WTC11 (cell line): Measurements from ENCODE around the gene ABHD16A. TPM values are rescaled to one million over a fixed set of nuclear protein-coding genes. Genes with fewer than 3 reads are reported as not detected.

Experiments used
- ATAC-seq: fragments of 200-7000 bp; cut with Tn5 transposase; 2 replicates; pipeline ENCODE4 v1.10.0; 2021; ENCODE audit warnings: mild to moderate bottlenecking, moderate library complexity
- CTCF ChIA-PET: fragments of 300-600 bp; sonication (Branson Sonifier 250); formaldehyde crosslinking; loops from one replicate; lab custom pipeline; 2021; ENCODE audit warnings: antibody characterized with exemption; lab: Charles Lee
- POLR2A ChIA-PET: fragments of 350-600 bp; sonication (Branson Sonifier 250); formaldehyde crosslinking; loops from one replicate; lab custom pipeline; 2021; ENCODE audit warnings: antibody characterized with exemption; lab: Charles Lee
- DNase-seq: peaks from one replicate; pipeline ENCODE4 v3.0.0; 2021; ENCODE audit warnings: low spot score
- H3K27ac Mint-ChIP-seq: 2 replicates; pipeline ENCODE4 v1.8.0; 2021; ENCODE audit warnings: mixed read lengths
- H3K27me3 Mint-ChIP-seq: 2 replicates; pipeline ENCODE4 v1.8.0; 2021; ENCODE audit warnings: low read depth, mild to moderate bottlenecking, moderate library complexity, mixed read lengths
- H3K36me3 Mint-ChIP-seq: 2 replicates; pipeline ENCODE4 v1.8.0; 2021; ENCODE audit warnings: mixed read lengths
- H3K4me1 Mint-ChIP-seq: 2 replicates; pipeline ENCODE4 v1.8.0; 2022; ENCODE audit warnings: mixed read lengths
- H3K4me3 Mint-ChIP-seq: 2 replicates; pipeline ENCODE4 v1.8.0; 2021; ENCODE audit warnings: mild to moderate bottlenecking, moderate library complexity, mixed read lengths
- H3K9me3 Mint-ChIP-seq: 2 replicates; pipeline ENCODE4 v1.8.0; 2021; ENCODE audit warnings: mixed read lengths
- ELF4 ChIP-seq: sonication (generic); formaldehyde crosslinking; IDR thresholded peaks from 2 replicates; pipeline ENCODE4 v1.8.1; 2022; ENCODE audit warnings: low read depth, mild to moderate bottlenecking, moderate library complexity, missing genetic modification reagents
- MXD4 ChIP-seq: fragments of 250-450 bp; sonication (Bioruptor Pico); IDR thresholded peaks from 2 replicates; pipeline ENCODE4 v1.8.0; 2021; ENCODE audit warnings: mild to moderate bottlenecking, moderate library complexity, borderline replicate concordance
- MYBL2 ChIP-seq: sonication (generic); formaldehyde crosslinking; IDR thresholded peaks from 2 replicates; pipeline ENCODE4 v1.8.1; 2023; ENCODE audit warnings: mild to moderate bottlenecking, moderate library complexity, missing genetic modification reagents
- NR3C1 ChIP-seq: sonication (generic); formaldehyde crosslinking; conservative IDR thresholded peaks from 2 replicates; pipeline ENCODE4 v1.8.1; 2023; ENCODE audit warnings: low read depth, mild to moderate bottlenecking, missing genetic modification reagents
- PRRX2 ChIP-seq: fragments of 250-450 bp; sonication (Bioruptor Pico); IDR thresholded peaks from 2 replicates; pipeline ENCODE4 v1.8.0; 2021; ENCODE audit warnings: mild to moderate bottlenecking
- ZBTB21 ChIP-seq: sonication (generic); formaldehyde crosslinking; IDR thresholded peaks from 2 replicates; pipeline ENCODE4 v1.8.1; 2023; ENCODE audit warnings: mild to moderate bottlenecking, missing genetic modification reagents, borderline replicate concordance
- total RNA-seq: library from RNA; stranded (reverse); gene quantifications from 3 replicates; pipeline ENCODE4 v1.2.3, GENCODE V29; 2021
- TF ChIP-seq, protein P1 (sequence below): sonication (generic); formaldehyde crosslinking; IDR thresholded peaks from 2 replicates; pipeline ENCODE4 v1.8.0; 2022; ENCODE audit warnings: missing genetic modification reagents
- TF ChIP-seq, protein P2 (sequence below): fragments of 200-600 bp; IDR thresholded peaks from 2 replicates; pipeline ENCODE4 v1.8.0; 2022; ENCODE audit warnings: antibody characterized with exemption
- TF ChIP-seq, protein P3 (sequence below): sonication (generic); formaldehyde crosslinking; IDR thresholded peaks from 2 replicates; pipeline ENCODE4 v1.8.1; 2022; ENCODE audit warnings: mild to moderate bottlenecking, missing genetic modification reagents, moderate library complexity, borderline replicate concordance
- TF ChIP-seq, protein P4 (sequence below): fragments of 250-450 bp; sonication (Bioruptor Pico); IDR thresholded peaks from 2 replicates; pipeline ENCODE4 v1.9.0; 2021; ENCODE audit warnings: mild to moderate bottlenecking, borderline replicate concordance
- TF ChIP-seq, protein P5 (sequence below): sonication (generic); formaldehyde crosslinking; IDR thresholded peaks from 2 replicates; pipeline ENCODE4 v1.8.1; 2023; ENCODE audit warnings: mild to moderate bottlenecking, missing genetic modification reagents
- TF ChIP-seq, protein P6 (sequence below): sonication (generic); formaldehyde crosslinking; IDR thresholded peaks from 2 replicates; pipeline ENCODE4 v1.8.1; 2023; ENCODE audit warnings: mild to moderate bottlenecking, missing genetic modification reagents, borderline replicate concordance

The ABHD16A gene
- total RNA-seq, 1 experiment from 2014 or later = 28.6 TPM

DNA sequence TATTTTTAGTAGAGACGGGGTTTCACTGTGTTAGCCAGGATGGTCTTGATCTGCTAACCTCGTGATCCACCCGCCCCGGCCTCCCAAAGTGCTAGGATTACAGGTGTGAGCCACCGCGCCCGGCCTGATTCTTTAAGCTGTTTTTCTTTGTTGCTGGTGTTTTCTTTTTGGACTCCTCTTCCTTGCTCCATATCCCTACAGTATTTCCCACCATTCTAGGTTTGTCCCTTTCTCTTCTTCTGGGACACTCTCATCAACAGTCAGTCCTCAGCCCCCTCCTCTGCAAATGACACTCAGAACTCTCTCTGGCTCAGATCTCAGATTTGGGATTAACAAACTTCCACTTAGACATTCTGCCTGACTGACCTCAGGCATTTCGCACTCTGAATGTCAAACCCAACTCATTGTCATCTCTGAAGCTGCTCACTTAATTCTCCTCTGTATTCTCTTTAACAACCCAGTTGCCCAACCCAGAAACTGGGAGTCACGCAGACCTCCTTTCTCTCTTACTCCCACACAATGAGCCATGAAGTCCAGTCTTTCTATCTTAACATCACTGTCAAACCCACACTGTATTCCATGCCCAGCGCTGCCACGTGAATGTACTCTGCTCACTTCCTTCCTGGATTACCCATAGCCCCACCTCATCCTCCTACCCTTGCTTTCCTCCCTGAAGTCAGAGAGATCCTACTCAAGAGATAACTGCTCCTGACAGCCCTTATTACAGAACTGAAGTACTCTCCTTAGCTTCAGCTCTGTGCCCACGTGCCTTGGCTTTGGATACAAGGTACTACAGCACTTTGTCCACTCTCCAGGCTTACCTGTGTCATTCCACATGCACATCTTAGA is 22.6 kb upstream of the ABHD16A start (continued):
- TF ChIP-seq, protein P1, sequence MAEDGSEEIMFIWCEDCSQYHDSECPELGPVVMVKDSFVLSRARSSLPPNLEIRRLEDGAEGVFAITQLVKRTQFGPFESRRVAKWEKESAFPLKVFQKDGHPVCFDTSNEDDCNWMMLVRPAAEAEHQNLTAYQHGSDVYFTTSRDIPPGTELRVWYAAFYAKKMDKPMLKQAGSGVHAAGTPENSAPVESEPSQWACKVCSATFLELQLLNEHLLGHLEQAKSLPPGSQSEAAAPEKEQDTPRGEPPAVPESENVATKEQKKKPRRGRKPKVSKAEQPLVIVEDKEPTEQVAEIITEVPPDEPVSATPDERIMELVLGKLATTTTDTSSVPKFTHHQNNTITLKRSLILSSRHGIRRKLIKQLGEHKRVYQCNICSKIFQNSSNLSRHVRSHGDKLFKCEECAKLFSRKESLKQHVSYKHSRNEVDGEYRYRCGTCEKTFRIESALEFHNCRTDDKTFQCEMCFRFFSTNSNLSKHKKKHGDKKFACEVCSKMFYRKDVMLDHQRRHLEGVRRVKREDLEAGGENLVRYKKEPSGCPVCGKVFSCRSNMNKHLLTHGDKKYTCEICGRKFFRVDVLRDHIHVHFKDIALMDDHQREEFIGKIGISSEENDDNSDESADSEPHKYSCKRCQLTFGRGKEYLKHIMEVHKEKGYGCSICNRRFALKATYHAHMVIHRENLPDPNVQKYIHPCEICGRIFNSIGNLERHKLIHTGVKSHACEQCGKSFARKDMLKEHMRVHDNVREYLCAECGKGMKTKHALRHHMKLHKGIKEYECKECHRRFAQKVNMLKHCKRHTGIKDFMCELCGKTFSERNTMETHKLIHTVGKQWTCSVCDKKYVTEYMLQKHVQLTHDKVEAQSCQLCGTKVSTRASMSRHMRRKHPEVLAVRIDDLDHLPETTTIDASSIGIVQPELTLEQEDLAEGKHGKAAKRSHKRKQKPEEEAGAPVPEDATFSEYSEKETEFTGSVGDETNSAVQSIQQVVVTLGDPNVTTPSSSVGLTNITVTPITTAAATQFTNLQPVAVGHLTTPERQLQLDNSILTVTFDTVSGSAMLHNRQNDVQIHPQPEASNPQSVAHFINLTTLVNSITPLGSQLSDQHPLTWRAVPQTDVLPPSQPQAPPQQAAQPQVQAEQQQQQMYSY (CRISPR knock-in tag) = no peak
- TF ChIP-seq, protein P2, sequence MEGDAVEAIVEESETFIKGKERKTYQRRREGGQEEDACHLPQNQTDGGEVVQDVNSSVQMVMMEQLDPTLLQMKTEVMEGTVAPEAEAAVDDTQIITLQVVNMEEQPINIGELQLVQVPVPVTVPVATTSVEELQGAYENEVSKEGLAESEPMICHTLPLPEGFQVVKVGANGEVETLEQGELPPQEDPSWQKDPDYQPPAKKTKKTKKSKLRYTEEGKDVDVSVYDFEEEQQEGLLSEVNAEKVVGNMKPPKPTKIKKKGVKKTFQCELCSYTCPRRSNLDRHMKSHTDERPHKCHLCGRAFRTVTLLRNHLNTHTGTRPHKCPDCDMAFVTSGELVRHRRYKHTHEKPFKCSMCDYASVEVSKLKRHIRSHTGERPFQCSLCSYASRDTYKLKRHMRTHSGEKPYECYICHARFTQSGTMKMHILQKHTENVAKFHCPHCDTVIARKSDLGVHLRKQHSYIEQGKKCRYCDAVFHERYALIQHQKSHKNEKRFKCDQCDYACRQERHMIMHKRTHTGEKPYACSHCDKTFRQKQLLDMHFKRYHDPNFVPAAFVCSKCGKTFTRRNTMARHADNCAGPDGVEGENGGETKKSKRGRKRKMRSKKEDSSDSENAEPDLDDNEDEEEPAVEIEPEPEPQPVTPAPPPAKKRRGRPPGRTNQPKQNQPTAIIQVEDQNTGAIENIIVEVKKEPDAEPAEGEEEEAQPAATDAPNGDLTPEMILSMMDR = no peak
- TF ChIP-seq PRRX2 (CRISPR knock-in tag) (no peak), ELF4 (no peak), ZBTB21 (no peak), NR3C1 (CRISPR knock-in tag) (no peak)
- TF ChIP-seq, all 79 proteins: peak for 0

DNA sequence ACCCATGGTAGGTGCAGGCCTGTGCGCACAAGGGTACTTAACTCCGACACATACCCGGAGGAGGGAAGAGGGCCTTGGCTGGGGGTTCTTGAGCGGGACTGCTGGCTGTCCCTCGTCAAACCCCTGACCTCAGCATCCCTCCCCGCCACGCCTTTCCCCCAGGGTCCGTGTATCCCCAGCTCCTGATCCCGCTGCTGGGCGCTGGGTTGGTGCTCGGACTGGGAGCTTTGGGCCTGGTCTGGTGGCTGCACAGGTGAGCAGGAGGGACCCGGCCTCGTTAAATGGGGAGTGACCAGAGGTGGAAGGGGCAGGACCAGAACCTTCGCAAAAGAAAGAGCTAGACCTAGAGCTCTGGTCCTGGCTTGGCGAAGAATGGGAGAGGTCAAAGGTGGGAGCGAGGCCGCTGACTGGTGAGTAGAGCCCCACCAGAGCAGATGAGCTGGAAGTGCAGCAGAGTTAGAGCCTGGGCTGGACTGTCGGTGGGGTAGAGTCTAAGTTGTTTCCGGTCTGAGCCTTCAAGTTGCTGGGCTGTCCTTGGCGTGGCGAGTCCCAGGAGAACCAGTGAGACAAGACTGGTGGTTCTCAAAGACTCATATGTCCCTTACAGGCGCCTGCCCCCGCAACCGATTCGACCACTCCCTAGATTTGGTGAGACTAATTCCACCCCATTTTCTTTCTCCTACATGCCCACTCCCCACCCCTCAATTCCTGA is 21.0 kb upstream of the ABHD16A start:
- Mint-ChIP-seq H3K4me1 (peaks cover 7% of the 10 kb centered on the region), H3K4me3 (no peak overlapping the region), H3K9me3 (no peaks in the 10 kb centered on the region), H3K27ac (no peak overlapping the region), H3K36me3 (peaks cover 9% of the 10 kb centered on the region), H3K27me3 (peaks cover 4% of the 10 kb centered on the region; the same call in 1 of the 2 replicates)
- ChIA-PET POLR2A (interaction anchor here (0.7 kb wide), 1 partner anchor 91 kb away, joined by 3 read pairs; no protein-coding TSS in a partner anchor), CTCF (interaction anchor here (0.6 to 3.0 kb wide), 8 partner anchors 10 to 72 kb away, joined by 3 to 16 read pairs (median 4); partner anchors contain the start of genes ABHD16A, CLIC1 and VARS1)
- no peak for DNase-seq
- no peak; the same call in 1 of the 2 replicates for ATAC-seq
- TF ChIP-seq MYBL2 (CRISPR knock-in tag) (no peak), MXD4 (no peak)
- TF ChIP-seq, protein P3, sequence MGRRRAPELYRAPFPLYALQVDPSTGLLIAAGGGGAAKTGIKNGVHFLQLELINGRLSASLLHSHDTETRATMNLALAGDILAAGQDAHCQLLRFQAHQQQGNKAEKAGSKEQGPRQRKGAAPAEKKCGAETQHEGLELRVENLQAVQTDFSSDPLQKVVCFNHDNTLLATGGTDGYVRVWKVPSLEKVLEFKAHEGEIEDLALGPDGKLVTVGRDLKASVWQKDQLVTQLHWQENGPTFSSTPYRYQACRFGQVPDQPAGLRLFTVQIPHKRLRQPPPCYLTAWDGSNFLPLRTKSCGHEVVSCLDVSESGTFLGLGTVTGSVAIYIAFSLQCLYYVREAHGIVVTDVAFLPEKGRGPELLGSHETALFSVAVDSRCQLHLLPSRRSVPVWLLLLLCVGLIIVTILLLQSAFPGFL (CRISPR knock-in tag) = no peak
- TF ChIP-seq, protein P4, sequence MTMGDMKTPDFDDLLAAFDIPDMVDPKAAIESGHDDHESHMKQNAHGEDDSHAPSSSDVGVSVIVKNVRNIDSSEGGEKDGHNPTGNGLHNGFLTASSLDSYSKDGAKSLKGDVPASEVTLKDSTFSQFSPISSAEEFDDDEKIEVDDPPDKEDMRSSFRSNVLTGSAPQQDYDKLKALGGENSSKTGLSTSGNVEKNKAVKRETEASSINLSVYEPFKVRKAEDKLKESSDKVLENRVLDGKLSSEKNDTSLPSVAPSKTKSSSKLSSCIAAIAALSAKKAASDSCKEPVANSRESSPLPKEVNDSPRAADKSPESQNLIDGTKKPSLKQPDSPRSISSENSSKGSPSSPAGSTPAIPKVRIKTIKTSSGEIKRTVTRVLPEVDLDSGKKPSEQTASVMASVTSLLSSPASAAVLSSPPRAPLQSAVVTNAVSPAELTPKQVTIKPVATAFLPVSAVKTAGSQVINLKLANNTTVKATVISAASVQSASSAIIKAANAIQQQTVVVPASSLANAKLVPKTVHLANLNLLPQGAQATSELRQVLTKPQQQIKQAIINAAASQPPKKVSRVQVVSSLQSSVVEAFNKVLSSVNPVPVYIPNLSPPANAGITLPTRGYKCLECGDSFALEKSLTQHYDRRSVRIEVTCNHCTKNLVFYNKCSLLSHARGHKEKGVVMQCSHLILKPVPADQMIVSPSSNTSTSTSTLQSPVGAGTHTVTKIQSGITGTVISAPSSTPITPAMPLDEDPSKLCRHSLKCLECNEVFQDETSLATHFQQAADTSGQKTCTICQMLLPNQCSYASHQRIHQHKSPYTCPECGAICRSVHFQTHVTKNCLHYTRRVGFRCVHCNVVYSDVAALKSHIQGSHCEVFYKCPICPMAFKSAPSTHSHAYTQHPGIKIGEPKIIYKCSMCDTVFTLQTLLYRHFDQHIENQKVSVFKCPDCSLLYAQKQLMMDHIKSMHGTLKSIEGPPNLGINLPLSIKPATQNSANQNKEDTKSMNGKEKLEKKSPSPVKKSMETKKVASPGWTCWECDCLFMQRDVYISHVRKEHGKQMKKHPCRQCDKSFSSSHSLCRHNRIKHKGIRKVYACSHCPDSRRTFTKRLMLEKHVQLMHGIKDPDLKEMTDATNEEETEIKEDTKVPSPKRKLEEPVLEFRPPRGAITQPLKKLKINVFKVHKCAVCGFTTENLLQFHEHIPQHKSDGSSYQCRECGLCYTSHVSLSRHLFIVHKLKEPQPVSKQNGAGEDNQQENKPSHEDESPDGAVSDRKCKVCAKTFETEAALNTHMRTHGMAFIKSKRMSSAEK (CRISPR knock-in tag) = no peak
- TF ChIP-seq, protein P5, sequence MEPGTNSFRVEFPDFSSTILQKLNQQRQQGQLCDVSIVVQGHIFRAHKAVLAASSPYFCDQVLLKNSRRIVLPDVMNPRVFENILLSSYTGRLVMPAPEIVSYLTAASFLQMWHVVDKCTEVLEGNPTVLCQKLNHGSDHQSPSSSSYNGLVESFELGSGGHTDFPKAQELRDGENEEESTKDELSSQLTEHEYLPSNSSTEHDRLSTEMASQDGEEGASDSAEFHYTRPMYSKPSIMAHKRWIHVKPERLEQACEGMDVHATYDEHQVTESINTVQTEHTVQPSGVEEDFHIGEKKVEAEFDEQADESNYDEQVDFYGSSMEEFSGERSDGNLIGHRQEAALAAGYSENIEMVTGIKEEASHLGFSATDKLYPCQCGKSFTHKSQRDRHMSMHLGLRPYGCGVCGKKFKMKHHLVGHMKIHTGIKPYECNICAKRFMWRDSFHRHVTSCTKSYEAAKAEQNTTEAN = no peak
- TF ChIP-seq, protein P6, sequence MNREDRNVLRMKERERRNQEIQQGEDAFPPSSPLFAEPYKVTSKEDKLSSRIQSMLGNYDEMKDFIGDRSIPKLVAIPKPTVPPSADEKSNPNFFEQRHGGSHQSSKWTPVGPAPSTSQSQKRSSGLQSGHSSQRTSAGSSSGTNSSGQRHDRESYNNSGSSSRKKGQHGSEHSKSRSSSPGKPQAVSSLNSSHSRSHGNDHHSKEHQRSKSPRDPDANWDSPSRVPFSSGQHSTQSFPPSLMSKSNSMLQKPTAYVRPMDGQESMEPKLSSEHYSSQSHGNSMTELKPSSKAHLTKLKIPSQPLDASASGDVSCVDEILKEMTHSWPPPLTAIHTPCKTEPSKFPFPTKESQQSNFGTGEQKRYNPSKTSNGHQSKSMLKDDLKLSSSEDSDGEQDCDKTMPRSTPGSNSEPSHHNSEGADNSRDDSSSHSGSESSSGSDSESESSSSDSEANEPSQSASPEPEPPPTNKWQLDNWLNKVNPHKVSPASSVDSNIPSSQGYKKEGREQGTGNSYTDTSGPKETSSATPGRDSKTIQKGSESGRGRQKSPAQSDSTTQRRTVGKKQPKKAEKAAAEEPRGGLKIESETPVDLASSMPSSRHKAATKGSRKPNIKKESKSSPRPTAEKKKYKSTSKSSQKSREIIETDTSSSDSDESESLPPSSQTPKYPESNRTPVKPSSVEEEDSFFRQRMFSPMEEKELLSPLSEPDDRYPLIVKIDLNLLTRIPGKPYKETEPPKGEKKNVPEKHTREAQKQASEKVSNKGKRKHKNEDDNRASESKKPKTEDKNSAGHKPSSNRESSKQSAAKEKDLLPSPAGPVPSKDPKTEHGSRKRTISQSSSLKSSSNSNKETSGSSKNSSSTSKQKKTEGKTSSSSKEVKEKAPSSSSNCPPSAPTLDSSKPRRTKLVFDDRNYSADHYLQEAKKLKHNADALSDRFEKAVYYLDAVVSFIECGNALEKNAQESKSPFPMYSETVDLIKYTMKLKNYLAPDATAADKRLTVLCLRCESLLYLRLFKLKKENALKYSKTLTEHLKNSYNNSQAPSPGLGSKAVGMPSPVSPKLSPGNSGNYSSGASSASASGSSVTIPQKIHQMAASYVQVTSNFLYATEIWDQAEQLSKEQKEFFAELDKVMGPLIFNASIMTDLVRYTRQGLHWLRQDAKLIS = no peak
